Peyer's patch (tissue), 4 donors: Measurements from ENCODE around the gene KAZN.

ENCODE experiments used
- POLR2A ChIP-seq, 2 donors: fragments of 450-650 bp; IDR thresholded peaks; one replicate each; pipeline ENCODE4 v1.5.1; 2017; ENCODE audit warnings: antibody characterized with exemption in 2 of 2, mild to moderate bottlenecking in 2 of 2, moderate library complexity in 2 of 2
- TF ChIP-seq, protein P1 (sequence below), 6 experiments: fragments of 450-650 bp in 4 of 6; fragments of 200-600 bp in 2 of 6; sonication (generic) in 1 of 6; IDR thresholded peaks; one replicate each; pipeline ENCODE4 v1.5.1; 2017 to 2019; ENCODE audit warnings: antibody characterized with exemption in 6 of 6, mild to moderate bottlenecking in 3 of 6, moderate library complexity in 1 of 6

DNA sequence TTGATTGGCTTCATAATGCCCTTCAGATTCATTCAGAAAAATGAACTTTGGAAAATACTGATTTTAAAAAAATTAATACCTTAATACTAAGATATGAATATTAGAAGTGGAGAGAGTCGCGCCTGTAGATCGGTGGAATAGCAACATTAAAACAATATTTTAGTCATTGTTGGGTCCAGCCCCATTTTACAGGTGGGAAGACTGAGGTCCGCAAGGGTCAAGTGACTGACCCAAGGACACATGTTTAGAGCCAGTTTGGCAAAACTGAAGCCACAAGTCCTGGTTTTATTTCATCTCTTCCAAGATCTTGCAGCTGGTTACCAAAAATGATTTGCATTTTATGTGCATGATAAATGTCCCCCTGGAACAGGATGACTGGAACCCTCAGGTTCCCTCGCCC, 441.4 kb downstream of the KAZN start:
- TF ChIP-seq, protein P1, sequence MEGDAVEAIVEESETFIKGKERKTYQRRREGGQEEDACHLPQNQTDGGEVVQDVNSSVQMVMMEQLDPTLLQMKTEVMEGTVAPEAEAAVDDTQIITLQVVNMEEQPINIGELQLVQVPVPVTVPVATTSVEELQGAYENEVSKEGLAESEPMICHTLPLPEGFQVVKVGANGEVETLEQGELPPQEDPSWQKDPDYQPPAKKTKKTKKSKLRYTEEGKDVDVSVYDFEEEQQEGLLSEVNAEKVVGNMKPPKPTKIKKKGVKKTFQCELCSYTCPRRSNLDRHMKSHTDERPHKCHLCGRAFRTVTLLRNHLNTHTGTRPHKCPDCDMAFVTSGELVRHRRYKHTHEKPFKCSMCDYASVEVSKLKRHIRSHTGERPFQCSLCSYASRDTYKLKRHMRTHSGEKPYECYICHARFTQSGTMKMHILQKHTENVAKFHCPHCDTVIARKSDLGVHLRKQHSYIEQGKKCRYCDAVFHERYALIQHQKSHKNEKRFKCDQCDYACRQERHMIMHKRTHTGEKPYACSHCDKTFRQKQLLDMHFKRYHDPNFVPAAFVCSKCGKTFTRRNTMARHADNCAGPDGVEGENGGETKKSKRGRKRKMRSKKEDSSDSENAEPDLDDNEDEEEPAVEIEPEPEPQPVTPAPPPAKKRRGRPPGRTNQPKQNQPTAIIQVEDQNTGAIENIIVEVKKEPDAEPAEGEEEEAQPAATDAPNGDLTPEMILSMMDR (IDR thresholded peaks at IDR 0.05), result no peak
- no peak for TF ChIP-seq POLR2A (IDR thresholded peaks at IDR 0.05)
